ENCODE data around the gene GKAP1. TPM values are rescaled to one million over a fixed set of nuclear protein-coding genes. Genes with fewer than 3 reads are reported as not detected.

GKAP1 gene
- total RNA-seq, 2 donors from 2014 or later: 3.8 to 6.2 TPM

- no peak for TF ChIP-seq CTCF (IDR thresholded peaks at IDR 0.05)
- H3K9me3 ChIP-seq: no peaks in the 10 kb centered on the region
- H3K27ac ChIP-seq: no peak overlapping the region
- DNase-seq (ENCODE audit: low spot score): no peak
- H3K4me1 ChIP-seq (ENCODE audit: control insufficient read depth in 1 of 2, low read depth in 2 of 2): no peaks in the 10 kb centered on the region
- no peak overlapping the region for H3K4me3 ChIP-seq
- H3K27me3 ChIP-seq (replicated peaks; ENCODE audit: insufficient read depth): no peaks in the 10 kb centered on the region
- no peaks in the 10 kb centered on the region for H3K36me3 ChIP-seq
- ATAC-seq (ENCODE audit: insufficient number of reproducible peaks, low FRiP score, low read depth): no peak
Measured at GRCh38 chr9:83772860-83773259, 44.7 kb downstream of the GKAP1 start.

- Histone ChIP-seq H3K27me3 (replicated peaks; ENCODE audit: insufficient read depth) (no peaks in the 10 kb centered on the region), H3K27ac (no peak overlapping the region), H3K9me3 (peaks cover 4% of the 10 kb centered on the region), H3K36me3 (peaks cover 2% of the 10 kb centered on the region), H3K4me1 (ENCODE audit: control insufficient read depth in 1 of 2, low read depth in 2 of 2) (no peaks in the 10 kb centered on the region), H3K4me3 (no peak overlapping the region)
- ATAC-seq (ENCODE audit: insufficient number of reproducible peaks, low FRiP score, low read depth) (no peak), DNase-seq (ENCODE audit: low spot score) (no peak)
- TF ChIP-seq CTCF (IDR thresholded peaks at IDR 0.05): no peak
Measured at GRCh38 chr9:83765376-83765775, 52.2 kb downstream of the GKAP1 start.

- H3K27ac ChIP-seq: no peak overlapping the region
- no peak for DNase-seq (ENCODE audit: low spot score)
- H3K4me3 ChIP-seq: no peak overlapping the region
- no peaks in the 10 kb centered on the region for H3K9me3 ChIP-seq
- H3K27me3 ChIP-seq (replicated peaks; ENCODE audit: insufficient read depth): no peaks in the 10 kb centered on the region
- no peaks in the 10 kb centered on the region for H3K4me1 ChIP-seq (ENCODE audit: control insufficient read depth in 1 of 2, low read depth in 2 of 2)
- ATAC-seq (ENCODE audit: insufficient number of reproducible peaks, low FRiP score, low read depth): peak; percentile 35
- no peaks in the 10 kb centered on the region for H3K36me3 ChIP-seq
- no peak for TF ChIP-seq CTCF (IDR thresholded peaks at IDR 0.05)
Measured at GRCh38 chr9:83754383-83754977, 63.1 kb downstream of the GKAP1 start.

DNA sequence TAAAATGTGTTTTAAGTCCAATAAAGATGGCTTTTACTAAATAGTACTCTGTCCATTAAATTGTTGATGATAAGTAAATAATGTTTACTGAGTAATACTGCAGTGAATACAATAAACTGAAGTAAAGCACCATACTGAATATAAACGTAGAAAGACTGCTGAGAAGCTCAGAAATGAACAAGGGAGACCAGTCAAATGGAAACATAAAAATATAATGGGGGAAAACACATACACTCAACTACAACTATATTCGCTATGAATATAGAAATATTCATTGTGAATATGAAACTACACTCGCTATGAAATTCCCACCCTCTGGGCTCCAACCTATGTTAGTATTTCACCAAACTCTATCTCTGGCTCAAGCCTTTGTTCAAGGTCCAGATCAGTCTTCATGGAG, 67.9 kb downstream of the GKAP1 start:
- Histone ChIP-seq H3K9me3 (no peaks in the 10 kb centered on the region), H3K36me3 (no peaks in the 10 kb centered on the region), H3K4me1 (ENCODE audit: control insufficient read depth in 1 of 2, low read depth in 2 of 2) (no peaks in the 10 kb centered on the region), H3K4me3 (no peak overlapping the region), H3K27ac (no peak overlapping the region), H3K27me3 (replicated peaks; ENCODE audit: insufficient read depth) (no peaks in the 10 kb centered on the region)
- no peak for TF ChIP-seq CTCF (IDR thresholded peaks at IDR 0.05)
- DNase-seq (ENCODE audit: low spot score): no peak
- ATAC-seq (ENCODE audit: insufficient number of reproducible peaks, low FRiP score, low read depth): no peak

DNA sequence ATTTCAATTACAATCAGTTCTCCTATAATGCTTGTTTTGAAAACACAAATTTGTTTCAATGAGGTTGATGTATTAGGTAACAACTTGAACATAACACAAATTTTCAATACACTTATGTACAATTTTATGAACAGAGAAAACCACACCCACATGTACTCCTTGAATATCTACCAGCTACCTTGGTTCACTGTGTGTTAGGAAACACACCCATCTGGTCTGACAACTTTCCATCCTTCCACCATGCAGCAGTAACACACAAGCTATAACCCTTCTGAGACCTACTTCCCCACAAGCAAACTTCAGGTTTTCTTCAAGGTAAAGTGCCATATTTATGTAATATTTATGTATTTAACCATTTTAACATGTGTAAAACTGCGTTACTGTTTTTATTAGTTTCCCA, 73.4 kb downstream of the GKAP1 start:
- TF ChIP-seq CTCF (IDR thresholded peaks at IDR 0.05): no peak
- H3K27me3 ChIP-seq (replicated peaks; ENCODE audit: insufficient read depth): no peaks in the 10 kb centered on the region
- H3K36me3 ChIP-seq: peaks cover 5% of the 10 kb centered on the region
- H3K4me3 ChIP-seq: no peak overlapping the region
- H3K27ac ChIP-seq: no peak overlapping the region
- no peaks in the 10 kb centered on the region for H3K4me1 ChIP-seq (ENCODE audit: control insufficient read depth in 1 of 2, low read depth in 2 of 2)
- ATAC-seq (ENCODE audit: insufficient number of reproducible peaks, low FRiP score, low read depth): no peak
- no peaks in the 10 kb centered on the region for H3K9me3 ChIP-seq
- DNase-seq (ENCODE audit: low spot score): no peak
